Measurements from ENCODE around the gene PSMD1.

DNA sequence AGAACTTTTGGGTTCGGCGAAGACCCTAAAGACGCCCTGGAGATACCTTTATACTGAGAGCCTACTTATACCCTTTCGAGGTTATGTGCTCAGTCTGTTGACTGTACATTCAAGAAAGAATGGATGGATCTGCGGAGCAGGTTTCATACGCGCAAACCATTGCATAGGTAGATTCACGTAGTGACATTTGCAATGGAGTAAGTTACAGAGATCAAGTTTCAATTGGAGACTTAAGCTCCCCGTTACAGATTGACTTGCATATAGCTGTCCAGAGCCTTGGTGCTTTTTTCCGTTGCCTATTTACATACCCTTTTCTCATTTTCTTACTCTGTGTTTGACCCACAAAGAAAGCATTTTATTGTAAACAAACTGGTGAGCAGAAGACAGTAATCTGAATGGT, 923 bp downstream of the PSMD1 start:
- TF ChIP-seq, protein P1, sequence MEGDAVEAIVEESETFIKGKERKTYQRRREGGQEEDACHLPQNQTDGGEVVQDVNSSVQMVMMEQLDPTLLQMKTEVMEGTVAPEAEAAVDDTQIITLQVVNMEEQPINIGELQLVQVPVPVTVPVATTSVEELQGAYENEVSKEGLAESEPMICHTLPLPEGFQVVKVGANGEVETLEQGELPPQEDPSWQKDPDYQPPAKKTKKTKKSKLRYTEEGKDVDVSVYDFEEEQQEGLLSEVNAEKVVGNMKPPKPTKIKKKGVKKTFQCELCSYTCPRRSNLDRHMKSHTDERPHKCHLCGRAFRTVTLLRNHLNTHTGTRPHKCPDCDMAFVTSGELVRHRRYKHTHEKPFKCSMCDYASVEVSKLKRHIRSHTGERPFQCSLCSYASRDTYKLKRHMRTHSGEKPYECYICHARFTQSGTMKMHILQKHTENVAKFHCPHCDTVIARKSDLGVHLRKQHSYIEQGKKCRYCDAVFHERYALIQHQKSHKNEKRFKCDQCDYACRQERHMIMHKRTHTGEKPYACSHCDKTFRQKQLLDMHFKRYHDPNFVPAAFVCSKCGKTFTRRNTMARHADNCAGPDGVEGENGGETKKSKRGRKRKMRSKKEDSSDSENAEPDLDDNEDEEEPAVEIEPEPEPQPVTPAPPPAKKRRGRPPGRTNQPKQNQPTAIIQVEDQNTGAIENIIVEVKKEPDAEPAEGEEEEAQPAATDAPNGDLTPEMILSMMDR (IDR thresholded peaks at IDR 0.05) = no peak
- no peak for TF ChIP-seq POLR2A (IDR thresholded peaks at IDR 0.05)

All from esophagus squamous epithelium (tissue), 4 donors.